NK-92 treated with Interleukin-12 subunit alpha and Interleukin-12 subunit beta, amount 100 ng/mL, for 24 hours (cell line): ENCODE results near the gene ABCA10.
"Not testable (repeated sequence)": the region's sequence is repeated elsewhere in the genome, so short reads cannot be mapped to it uniquely, and the experiment has no call there.

Experiments
- DNase-seq: peaks from one replicate; lab custom pipeline; 2025; lab: John Stamatoyannopoulos, UW

The ABCA10 gene

GRCh38 chr17:69228576-69228975 is at the start of gene ABCA10:
Gene ABCA10, minus strand, starts transcription at chr17:69228824. Its CDS starts 3,466 bp downstream, at chr17:69225358.
- DNase-seq: no peak

GRCh38 chr17:69276279-69276678 is 47.7 kb upstream of the ABCA10 start:
- DNase-seq: not testable (repeated sequence)

- DNase-seq: no peak
These were observed 47.1 kb upstream of the ABCA10 start for GRCh38 chr17:69275751-69276150.

GRCh38 chr17:69271023-69271422 is 42.4 kb upstream of the ABCA10 start:
- DNase-seq: no peak

GRCh38 chr17:69269131-69269998 is 40.7 kb upstream of the ABCA10 start:
- no peak for DNase-seq

GRCh38 chr17:69268543-69269014 is 40.0 kb upstream of the ABCA10 start:
- no peak for DNase-seq

GRCh38 chr17:69267219-69267618 is 38.6 kb upstream of the ABCA10 start:
- DNase-seq: no peak

- DNase-seq: no peak
These were observed 37.2 kb upstream of the ABCA10 start for GRCh38 chr17:69265873-69266272.

- no peak for DNase-seq
These were observed 25.6 kb upstream of the ABCA10 start for GRCh38 chr17:69254187-69254586.

- no peak for DNase-seq
These were observed 22.0 kb upstream of the ABCA10 start for GRCh38 chr17:69250641-69251040.

GRCh38 chr17:69246726-69247375 is 18.2 kb upstream of the ABCA10 start:
- no peak for DNase-seq

GRCh38 chr17:69246202-69246601 is 17.6 kb upstream of the ABCA10 start:
- no peak for DNase-seq

GRCh38 chr17:69245617-69246016 is 17.0 kb upstream of the ABCA10 start:
- DNase-seq: no peak

- no peak for DNase-seq
These were observed 11.3 kb upstream of the ABCA10 start for GRCh38 chr17:69239611-69240600.

GRCh38 chr17:69236946-69237345 is 8.3 kb upstream of the ABCA10 start:
- DNase-seq: no peak

GRCh38 chr17:69236464-69236863 is 7.8 kb upstream of the ABCA10 start:
- no peak for DNase-seq

- peak; percentile 50 for DNase-seq
These were observed 6.9 kb upstream of the ABCA10 start for GRCh38 chr17:69235338-69236058.

GRCh38 chr17:69232650-69233049 is 4.0 kb upstream of the ABCA10 start:
- no peak for DNase-seq

- DNase-seq: no peak
These were observed 2.9 kb upstream of the ABCA10 start for GRCh38 chr17:69231521-69231920.

GRCh38 chr17:69230939-69231338 is 2.3 kb upstream of the ABCA10 start:
- no peak for DNase-seq

- DNase-seq: no peak
These were observed 606 bp downstream of the ABCA10 start for GRCh38 chr17:69228018-69228417.
